DLD1 (cell line): ENCODE measurements around the gene OARD1.
"Not testable (repeated sequence)": the region's sequence is repeated elsewhere in the genome, so short reads cannot be mapped to it uniquely, and the experiment has no call there.

Experiments
- in situ Hi-C: cut with HindIII; loops from 2 replicates; pipeline ENCODE4 v1.10.0; 2017; ENCODE audit warnings: low sequenced_read_pairs

The OARD1 gene

DNA sequence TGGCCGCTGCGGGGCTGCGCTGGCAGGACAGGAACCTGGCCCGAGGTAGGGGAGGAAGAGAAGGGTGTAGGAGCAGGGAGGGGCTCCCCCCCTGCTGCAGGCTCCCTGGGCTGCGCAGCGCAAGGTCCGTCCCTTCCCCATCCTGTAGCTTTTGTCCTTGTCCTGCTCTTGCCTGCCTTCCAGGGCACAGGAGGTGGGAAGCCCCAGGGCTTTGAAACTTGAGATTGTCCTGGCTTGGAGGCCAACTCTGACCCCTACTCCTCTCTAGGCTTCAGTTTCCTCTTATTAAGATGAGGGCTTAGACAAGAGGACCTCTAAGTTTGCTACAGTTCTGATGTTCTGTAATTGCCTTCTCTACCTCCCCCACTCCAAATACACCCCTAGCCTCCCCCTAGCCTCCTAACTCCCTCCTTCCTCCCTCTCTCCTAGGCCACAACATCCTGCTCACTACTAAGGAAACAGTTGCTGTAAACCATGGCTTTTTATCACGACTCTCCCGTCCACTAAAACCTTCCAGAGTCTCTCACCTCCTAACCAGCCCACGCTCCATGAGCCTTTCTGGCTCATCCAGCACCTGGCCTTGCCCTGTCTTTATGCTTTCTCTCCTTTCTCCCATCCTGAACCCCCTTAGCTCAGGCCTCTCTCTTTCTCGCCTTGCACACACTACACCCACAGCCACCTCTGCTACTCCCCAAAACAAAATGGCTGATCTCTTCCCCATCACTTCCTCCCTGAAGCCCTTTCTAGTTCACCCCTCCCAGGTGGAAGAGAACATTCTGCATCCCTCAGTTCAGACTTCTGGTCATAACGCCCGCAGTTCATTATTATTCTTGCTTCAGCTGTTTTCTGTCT is 43.4 kb downstream of the OARD1 start:
- in situ Hi-C loops = no loop called here

DNA sequence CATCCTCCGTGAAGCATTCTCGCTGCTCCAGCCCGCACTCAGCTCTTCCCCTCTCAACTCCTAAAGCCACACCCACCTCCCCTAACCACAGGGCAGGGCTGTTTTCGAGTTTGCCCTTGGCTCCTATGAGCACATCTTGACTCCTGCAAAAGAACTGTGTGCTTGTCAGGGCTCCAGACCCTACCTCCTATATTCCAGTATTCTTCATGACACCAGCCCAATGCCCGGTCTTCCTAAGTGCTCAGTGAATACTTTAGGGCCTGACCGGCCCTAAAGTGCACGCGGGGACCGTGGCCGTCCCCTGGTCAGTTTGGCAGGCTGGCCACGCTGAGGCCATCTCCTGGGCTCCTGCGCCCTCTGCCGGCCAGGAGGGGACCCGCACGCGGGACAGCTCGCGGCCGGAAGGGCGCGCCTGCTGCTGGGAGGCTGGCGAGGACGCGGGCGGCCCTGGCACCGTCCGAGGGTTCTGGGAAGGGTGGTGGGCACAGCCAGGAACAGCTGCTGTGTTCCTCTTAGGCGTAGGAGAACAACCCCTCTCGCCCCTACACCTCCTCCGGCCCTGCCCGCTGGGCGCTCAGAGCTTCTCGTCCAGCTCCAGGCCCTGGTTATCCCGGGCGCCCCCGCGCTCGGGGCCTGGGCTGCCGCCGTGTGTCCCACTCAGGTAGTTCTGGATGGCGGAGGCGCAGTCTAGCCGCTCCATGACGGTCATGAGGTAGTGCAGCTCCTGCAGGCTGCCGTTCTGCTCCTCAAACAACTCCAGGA is 44.2 kb downstream of the OARD1 start:
- in situ Hi-C loops = no loop called here

DNA sequence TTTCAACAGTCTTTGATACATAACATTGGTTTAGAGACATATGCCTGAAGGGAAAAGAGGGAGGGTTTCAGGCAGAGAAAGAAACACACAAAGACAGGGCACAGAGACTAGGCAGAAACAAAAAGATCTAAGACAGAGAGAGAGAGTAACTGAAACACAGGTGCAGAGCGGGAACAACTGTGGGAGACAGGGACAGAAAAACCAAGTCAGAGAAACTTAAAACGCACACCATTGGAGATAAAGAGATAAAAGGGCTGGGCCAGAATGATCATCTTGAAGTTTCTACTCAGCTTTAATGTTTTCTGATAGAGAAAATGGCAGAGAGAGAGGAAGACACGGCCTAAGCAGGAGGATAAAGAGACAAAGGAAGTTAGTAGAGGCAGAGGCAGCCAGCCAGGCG is 44.9 kb downstream of the OARD1 start:
- in situ Hi-C loops = no loop called here

DNA sequence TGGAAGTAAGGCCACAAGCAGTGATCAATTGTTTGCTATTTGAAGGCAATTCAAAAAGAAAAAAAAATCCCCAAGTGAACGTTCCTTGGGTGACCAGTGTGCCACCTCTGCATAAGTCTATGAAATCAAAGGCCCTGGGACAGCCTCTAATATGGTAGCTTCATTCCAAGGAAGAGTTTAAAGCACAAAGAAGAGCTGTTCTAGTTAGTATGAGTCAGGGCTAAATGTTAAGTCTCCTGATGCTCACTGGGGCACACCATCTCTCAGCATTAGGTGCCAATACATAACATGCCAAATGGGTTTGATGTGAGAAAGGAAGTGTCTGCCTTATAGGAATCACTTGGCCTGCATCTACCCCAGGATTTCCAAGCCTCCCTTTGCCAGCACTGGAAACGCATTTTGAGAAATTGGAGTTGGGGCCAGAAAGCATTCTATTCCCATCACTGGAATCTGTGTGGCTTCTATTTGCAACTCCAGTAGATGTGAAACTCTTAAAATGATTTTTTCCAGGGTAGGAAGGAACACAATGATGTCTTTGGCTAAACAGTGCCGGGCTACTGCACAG is 46.1 kb downstream of the OARD1 start:
- in situ Hi-C loops = no loop called here

DNA sequence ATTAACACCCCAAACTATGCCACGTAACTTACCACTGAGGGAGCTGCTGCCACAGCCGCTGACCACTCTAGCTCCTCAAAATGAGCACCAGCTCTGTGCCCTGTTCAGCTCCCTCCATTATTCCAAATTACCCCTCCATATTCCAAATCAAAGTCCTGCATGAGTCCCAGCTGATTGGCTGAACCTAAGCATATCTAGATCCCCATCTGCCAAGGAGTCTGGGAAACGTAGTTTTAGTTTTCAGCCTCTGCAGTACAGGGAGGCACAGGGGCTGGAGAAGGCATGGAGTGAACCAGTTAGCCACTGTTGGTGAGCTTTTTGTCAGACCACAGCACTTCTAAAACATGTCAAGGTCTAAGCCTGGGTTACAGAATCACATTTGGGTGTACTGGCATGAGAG is 49.0 kb downstream of the OARD1 start:
- in situ Hi-C loops = no loop called here

DNA sequence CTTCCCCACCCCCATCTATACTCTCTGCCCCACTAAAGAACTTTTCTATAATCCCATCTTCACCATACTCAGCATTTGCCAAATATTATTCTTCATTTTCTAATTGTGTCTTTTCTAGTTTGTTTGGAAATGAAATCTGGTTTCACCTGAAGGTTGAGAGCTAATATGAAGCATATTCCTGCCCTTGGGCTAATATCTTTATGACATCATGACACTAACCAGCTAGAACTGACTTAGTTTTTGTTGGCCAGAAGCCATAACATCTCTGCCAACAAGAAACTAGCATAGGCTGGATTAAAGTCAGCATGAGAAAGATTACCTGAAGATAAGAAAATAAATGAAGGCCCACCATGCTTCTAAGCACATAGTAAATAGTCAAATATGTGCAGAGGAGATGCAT is 49.9 kb downstream of the OARD1 start:
- in situ Hi-C loops = no loop called here

DNA sequence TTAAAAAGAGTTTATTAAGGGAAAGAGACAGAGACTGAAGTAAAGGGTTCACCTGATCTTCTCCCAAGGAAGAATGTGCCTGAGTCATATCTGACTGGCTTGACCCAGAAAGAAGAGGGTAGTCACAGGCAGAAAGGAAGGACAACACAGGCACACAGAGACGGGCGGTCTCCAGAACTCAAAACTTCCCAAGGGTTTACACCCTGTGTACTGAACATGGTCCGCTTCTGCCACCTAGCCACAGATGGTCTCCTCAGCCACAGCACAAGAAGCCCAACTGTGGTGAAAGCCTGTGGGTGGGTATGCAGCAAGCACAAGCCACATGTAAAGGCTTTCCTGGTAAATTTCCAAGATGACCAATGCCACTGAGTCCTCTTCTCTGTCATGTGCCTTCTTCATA is 50.3 kb downstream of the OARD1 start:
- in situ Hi-C loops = no loop called here

DNA sequence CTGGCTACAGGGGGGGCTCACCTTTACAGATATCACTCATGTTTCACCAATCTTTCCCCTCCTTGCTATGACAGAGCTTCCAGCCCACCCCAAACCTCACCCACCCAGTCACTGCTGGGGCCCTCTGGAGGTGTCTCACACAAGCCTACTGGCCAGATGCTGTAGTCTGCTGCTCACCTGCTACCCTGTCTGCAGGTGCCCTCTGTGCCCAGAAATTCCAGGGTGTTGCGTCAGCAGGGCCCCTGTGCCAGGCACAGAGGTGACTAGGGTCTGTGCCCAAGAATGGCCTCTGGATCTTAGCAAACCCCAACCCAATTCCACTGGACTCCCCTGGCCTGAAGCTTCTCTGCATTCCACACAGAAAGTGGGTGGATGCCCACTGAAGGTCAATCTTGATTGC is 54.5 kb downstream of the OARD1 start:
- in situ Hi-C loops = no loop called here

DNA sequence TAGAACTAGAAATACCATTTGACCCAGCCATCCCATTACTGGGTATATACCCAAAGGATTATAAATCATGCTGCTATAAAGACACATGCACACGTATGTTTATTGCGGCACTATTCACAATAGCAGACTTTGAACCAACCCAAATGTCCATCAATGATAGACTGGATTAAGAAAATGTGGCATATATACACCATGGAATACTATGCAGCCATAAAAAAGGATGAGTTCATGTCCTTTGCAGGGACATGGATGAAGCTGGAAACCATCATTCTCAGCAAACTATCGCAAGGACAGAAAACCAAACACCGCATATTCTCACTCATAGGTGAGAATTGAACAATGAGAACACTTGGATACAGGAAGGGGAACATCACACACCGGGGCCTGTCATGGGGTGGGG is 56.3 kb downstream of the OARD1 start:
- in situ Hi-C loops = not testable (repeated sequence)

DNA sequence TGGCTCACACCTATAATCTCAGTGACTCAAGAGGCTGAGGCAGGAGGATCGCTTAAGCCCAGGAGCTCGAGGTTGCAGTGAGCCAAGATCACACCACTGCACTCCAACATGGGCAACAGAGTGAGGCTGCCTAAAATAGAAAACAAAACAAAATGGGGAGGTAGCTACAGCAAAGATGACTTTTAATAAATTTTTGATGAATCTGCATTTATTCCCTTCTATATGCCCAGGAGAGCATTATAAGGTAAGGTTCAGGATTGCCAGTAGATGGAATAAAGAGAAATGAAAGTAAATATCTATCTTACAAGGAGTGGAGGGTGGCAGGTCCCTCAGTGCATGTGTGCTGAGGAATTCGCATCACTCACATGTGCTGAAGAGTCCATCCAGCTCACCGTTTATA is 57.4 kb downstream of the OARD1 start:
- in situ Hi-C loops = no loop called here
